Ascending aorta (tissue), 2 donors: ENCODE data around the gene ITGAL. TPM values are rescaled to one million over a fixed set of nuclear protein-coding genes. Genes with fewer than 3 reads are reported as not detected.
A peak's percentile ranks its signal among the peaks of the same experiment; 100 is the strongest.
"Not testable (repeated sequence)": the region's sequence is repeated elsewhere in the genome, so short reads cannot be mapped to it uniquely, and the experiment has no call there.

ENCODE experiments used
- DNase-seq, 2 donors: peaks; one replicate each; pipeline ENCODE4 v3.0.0-alpha.2; 2019; ENCODE audit warnings: low spot score in 2 of 2
- H3K27ac ChIP-seq, 2 donors: fragments of 200-600 bp; sonication (generic); one replicate each; pipeline ENCODE4 v1.5.1; 2016 to 2017; ENCODE audit warnings: mild to moderate bottlenecking in 1 of 2
- H3K27me3 ChIP-seq: fragments of 200-600 bp; sonication (generic); one replicate; pipeline ENCODE4 v1.5.1; 2017
- H3K36me3 ChIP-seq, 2 donors: fragments of 200-600 bp; sonication (generic); one replicate each; pipeline ENCODE4 v1.5.1; 2016
- H3K4me1 ChIP-seq, 2 donors: fragments of 200-600 bp; sonication (generic); one replicate each; pipeline ENCODE4 v1.5.1; 2016 to 2017; ENCODE audit warnings: mild to moderate bottlenecking in 1 of 2
- H3K4me3 ChIP-seq, 2 donors: fragments of 200-600 bp; sonication (generic); one replicate each; pipeline ENCODE4 v1.5.1; 2016 to 2017; ENCODE audit warnings: mild to moderate bottlenecking in 1 of 2
- H3K9me3 ChIP-seq, 2 donors: fragments of 200-600 bp; sonication (generic); one replicate each; pipeline ENCODE4 v1.5.1; 2016
- CTCF ChIP-seq, 3 experiments: fragments of 200-600 bp in 2 of 3; fragments of 450-650 bp in 1 of 3; sonication (generic) in 2 of 3; IDR thresholded peaks; one replicate each; pipeline ENCODE4 v1.5.1; 2016 to 2019; ENCODE audit warnings: antibody characterized with exemption in 3 of 3, mild to moderate bottlenecking in 1 of 3, moderate library complexity in 1 of 3
- intact Hi-C: fragments of 100-400 bp; cut with DNase I; formaldehyde crosslinking; loops from one replicate; pipeline ENCODE4 v1.15.1; 2023
- total RNA-seq: library from RNA; depleted of rRNA; stranded (reverse); fragments of >200 nt; gene quantifications from one replicate; pipeline ENCODE4 v1.1.0, GENCODE V29; 2016

The ITGAL gene
- total RNA-seq, 1 donor from 2014 or later = 0.11 TPM

- Histone ChIP-seq H3K36me3 (peaks cover 18 to 19% of the 10 kb centered on the region in 2 donors), H3K27me3 (no peaks in the 10 kb centered on the region), H3K9me3 (no peaks in the 10 kb centered on the region), H3K4me3 (peak overlapping the region; percentile 69 to 93), H3K27ac (peak overlapping the region; percentile 86 to 96), H3K4me1 (peaks cover 11 to 12% of the 10 kb centered on the region in 2 donors)
- TF ChIP-seq CTCF (IDR thresholded peaks at IDR 0.05) = no peak
- DNase-seq = no peak
- intact Hi-C loops = loop anchor here (1.0 to 2.0 kb wide), 5 partner anchors 36 to 124 kb away; partner anchors contain the start of genes DCTPP1, FBRS, SEPHS2 and ZNF688
Observed at GRCh38 chr16:30535106-30535776, 62.7 kb downstream of the ITGAL start.

- Histone ChIP-seq H3K36me3 (peaks cover 16 to 18% of the 10 kb centered on the region in 2 donors), H3K27me3 (no peaks in the 10 kb centered on the region), H3K4me3 (peak overlapping the region; percentile 69 to 93), H3K4me1 (peaks cover 11 to 12% of the 10 kb centered on the region in 2 donors), H3K9me3 (no peaks in the 10 kb centered on the region), H3K27ac (peak overlapping the region; percentile 86 to 96)
- DNase-seq = peak in 1 of 2 donors; percentile 75
- intact Hi-C loops = loop anchor here (1.0 to 2.0 kb wide), 5 partner anchors 35 to 123 kb away; partner anchors contain the start of genes DCTPP1, FBRS, SEPHS2 and ZNF688
- peak; percentile 36 to 52 (median 43) for TF ChIP-seq CTCF (IDR thresholded peaks at IDR 0.05)
Observed at GRCh38 chr16:30535777-30536190, 63.2 kb downstream of the ITGAL start.

- H3K9me3 ChIP-seq, DNase-seq, H3K27me3 ChIP-seq, intact Hi-C loops, H3K4me3 ChIP-seq: not testable (repeated sequence)
- peaks cover 13 to 15% of the 10 kb centered on the region in 2 donors for H3K36me3 ChIP-seq
- peak overlapping the region in 1 of 2 donors; percentile 86 for H3K27ac ChIP-seq
- H3K4me1 ChIP-seq = peaks cover 11 to 12% of the 10 kb centered on the region in 2 donors
Observed at GRCh38 chr16:30536391-30537024, 64.0 kb downstream of the ITGAL start.

GRCh38 chr16:30539000-30539964 lies 66.7 kb downstream of the ITGAL start:
- no peak overlapping the region for H3K27ac ChIP-seq
- no peaks in the 10 kb centered on the region for H3K36me3 ChIP-seq
- intact Hi-C loops = no loop called here
- peaks cover 1 to 6% of the 10 kb centered on the region in 2 donors for H3K4me1 ChIP-seq
- no peak for TF ChIP-seq CTCF (IDR thresholded peaks at IDR 0.05)
- H3K4me3 ChIP-seq = no peak overlapping the region
- no peaks in the 10 kb centered on the region for H3K27me3 ChIP-seq
- no peaks in the 10 kb centered on the region for H3K9me3 ChIP-seq
- DNase-seq = no peak

GRCh38 chr16:30539986-30540526 lies 67.5 kb downstream of the ITGAL start:
- intact Hi-C loops, H3K27me3 ChIP-seq: not testable (repeated sequence)

GRCh38 chr16:30540916-30541464 lies 68.4 kb downstream of the ITGAL start:
- DNase-seq, H3K4me1 ChIP-seq, H3K27ac ChIP-seq, H3K9me3 ChIP-seq, intact Hi-C loops, H3K36me3 ChIP-seq, H3K4me3 ChIP-seq, H3K27me3 ChIP-seq: not testable (repeated sequence)

More at GRCh38 chr16:30539986-30540526, 67.5 kb downstream of the ITGAL start:
- not testable (repeated sequence) for DNase-seq, H3K27ac ChIP-seq, H3K4me3 ChIP-seq, H3K9me3 ChIP-seq, H3K4me1 ChIP-seq, H3K36me3 ChIP-seq
